ENCODE data around the gene ENTR1.

Gene ENTR1

GRCh38 chr9:136443687-136444086 lies 33.3 kb upstream of the ENTR1 start:
- WGBS = 93% methylated on average over 7 of the region's 7 CpGs

DNA sequence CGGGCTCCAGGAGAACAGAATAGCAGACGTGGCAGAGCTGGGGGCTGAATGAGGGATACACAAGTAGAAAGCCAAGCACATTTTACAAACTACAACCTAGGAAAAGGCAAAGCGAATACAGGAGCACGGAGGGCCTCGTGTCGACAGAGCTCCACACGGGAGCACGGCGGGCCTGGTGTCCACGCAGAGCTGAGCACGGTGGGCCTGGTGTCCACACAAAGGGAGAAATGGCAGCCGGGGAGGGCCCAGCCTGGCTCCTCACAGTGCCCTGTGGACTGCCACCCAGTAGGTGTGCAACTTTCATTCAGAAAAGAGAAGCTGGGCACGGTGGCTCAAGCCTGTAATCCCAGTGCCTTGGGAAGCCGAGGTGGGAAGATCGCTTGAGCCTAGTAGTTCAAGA lies 32.7 kb upstream of the ENTR1 start:
- no peak overlapping the region for H3K27ac ChIP-seq (ENCODE audit: low read length, poor library complexity, severe bottlenecking)
- H3K23ac ChIP-seq (ENCODE audit: low read length in 2 of 2) = no peak overlapping the region
- no peak overlapping the region for H3K18ac ChIP-seq (ENCODE audit: low read depth in 1 of 2, low read length in 2 of 2)
- no peak for DNase-seq
- no peak overlapping the region for H2AK5ac ChIP-seq (ENCODE audit: low read length, severe bottlenecking)
- peaks cover 25% of the 10 kb centered on the region for H3K4me1 ChIP-seq (ENCODE audit: control insufficient read depth, insufficient read depth, low read depth, low read length)
- H3K4me2 ChIP-seq (ENCODE audit: low read length, poor library complexity, severe bottlenecking) = no peak overlapping the region
- no peaks in the 10 kb centered on the region for H3K9me3 ChIP-seq (ENCODE audit: control insufficient read depth, low read length)
- H2BK5ac ChIP-seq (ENCODE audit: low read depth, low read length, poor library complexity, severe bottlenecking) = no peak overlapping the region
- no peak overlapping the region for H2BK120ac ChIP-seq (ENCODE audit: low read depth, low read length)
- H2AFZ ChIP-seq (ENCODE audit: low read depth, low read length) = no peak overlapping the region
- no peak overlapping the region for H4K91ac ChIP-seq (ENCODE audit: low read length)
- peaks cover 35% of the 10 kb centered on the region for H3K79me1 ChIP-seq (replicated peaks; ENCODE audit: low read length, poor library complexity, severe bottlenecking)
- no peak overlapping the region for H2BK15ac ChIP-seq (ENCODE audit: low read depth, poor library complexity, severe bottlenecking)
- no peak overlapping the region for H3K14ac ChIP-seq (ENCODE audit: low read length in 2 of 2)
- peaks cover 75 to 81% of the 10 kb centered on the region in 2 experiments for H3K36me3 ChIP-seq (ENCODE audit: control insufficient read depth in 1 of 2, insufficient read depth in 2 of 2, low read depth in 1 of 2, low read length in 2 of 2)
- no peak overlapping the region for H2BK12ac ChIP-seq (ENCODE audit: low read length in 2 of 2)
- H4K8ac ChIP-seq (ENCODE audit: low read length) = no peak overlapping the region
- no peak overlapping the region for H3K9ac ChIP-seq (ENCODE audit: low read length)
- no peak overlapping the region for H3K4me3 ChIP-seq (ENCODE audit: insufficient read depth in 1 of 2, low read depth in 1 of 2, low read length in 2 of 2)
- WGBS = 94% methylated on average over 13 of the region's 15 CpGs
- no peaks in the 10 kb centered on the region for H3K27me3 ChIP-seq (ENCODE audit: control insufficient read depth in 1 of 2, insufficient read depth in 1 of 2, low read length in 2 of 2)
- H3K4ac ChIP-seq (ENCODE audit: low read depth in 1 of 2, low read length in 2 of 2) = no peak overlapping the region

More at GRCh38 chr9:136443687-136444086, 33.3 kb upstream of the ENTR1 start:
- Histone ChIP-seq H4K91ac (ENCODE audit: low read length) (no peak overlapping the region), H3K23ac (ENCODE audit: low read length in 2 of 2) (no peak overlapping the region), H3K27ac (ENCODE audit: low read length, poor library complexity, severe bottlenecking) (no peak overlapping the region), H3K18ac (ENCODE audit: low read depth in 1 of 2, low read length in 2 of 2) (no peak overlapping the region), H3K79me1 (replicated peaks; ENCODE audit: low read length, poor library complexity, severe bottlenecking) (peaks cover 35% of the 10 kb centered on the region), H3K4me3 (ENCODE audit: insufficient read depth in 1 of 2, low read depth in 1 of 2, low read length in 2 of 2) (no peak overlapping the region), H3K9me3 (ENCODE audit: control insufficient read depth, low read length) (no peaks in the 10 kb centered on the region), H3K4me1 (ENCODE audit: control insufficient read depth, insufficient read depth, low read depth, low read length) (peaks cover 19% of the 10 kb centered on the region), H2BK12ac (ENCODE audit: low read length in 2 of 2) (no peak overlapping the region), H2BK15ac (ENCODE audit: low read depth, poor library complexity, severe bottlenecking) (no peak overlapping the region), H2AFZ (ENCODE audit: low read depth, low read length) (no peak overlapping the region), H3K4ac (ENCODE audit: low read depth in 1 of 2, low read length in 2 of 2) (no peak overlapping the region), H3K4me2 (ENCODE audit: low read length, poor library complexity, severe bottlenecking) (no peak overlapping the region), H3K14ac (ENCODE audit: low read length in 2 of 2) (no peak overlapping the region), H2BK5ac (ENCODE audit: low read depth, low read length, poor library complexity, severe bottlenecking) (no peak overlapping the region), H3K36me3 (ENCODE audit: control insufficient read depth in 1 of 2, insufficient read depth in 2 of 2, low read depth in 1 of 2, low read length in 2 of 2) (peaks cover 81 to 87% of the 10 kb centered on the region in 2 experiments), H4K8ac (ENCODE audit: low read length) (no peak overlapping the region), H3K27me3 (ENCODE audit: control insufficient read depth in 1 of 2, insufficient read depth in 1 of 2, low read length in 2 of 2) (no peaks in the 10 kb centered on the region), H2BK120ac (ENCODE audit: low read depth, low read length) (no peak overlapping the region), H2AK5ac (ENCODE audit: low read length, severe bottlenecking) (no peak overlapping the region), H3K9ac (ENCODE audit: low read length) (no peak overlapping the region)
- no peak for DNase-seq

GRCh38 chr9:136442265-136442664 lies 31.9 kb upstream of the ENTR1 start:
- H2AFZ ChIP-seq (ENCODE audit: low read depth, low read length) = no peak overlapping the region
- no peak overlapping the region for H3K18ac ChIP-seq (ENCODE audit: low read depth in 1 of 2, low read length in 2 of 2)
- peaks cover 32% of the 10 kb centered on the region for H3K79me1 ChIP-seq (replicated peaks; ENCODE audit: low read length, poor library complexity, severe bottlenecking)
- 98% methylated on average over 3 of the region's 5 CpGs for WGBS
- H3K23ac ChIP-seq (ENCODE audit: low read length in 2 of 2) = peak overlapping the region in 1 of 2 experiments; percentile 27
- H2BK120ac ChIP-seq (ENCODE audit: low read depth, low read length) = no peak overlapping the region
- no peak overlapping the region for H2AK5ac ChIP-seq (ENCODE audit: low read length, severe bottlenecking)
- H3K9me3 ChIP-seq (ENCODE audit: control insufficient read depth, low read length) = no peaks in the 10 kb centered on the region
- H3K4me3 ChIP-seq (ENCODE audit: insufficient read depth in 1 of 2, low read depth in 1 of 2, low read length in 2 of 2) = no peak overlapping the region
- no peak overlapping the region for H3K27ac ChIP-seq (ENCODE audit: low read length, poor library complexity, severe bottlenecking)
- no peak overlapping the region for H3K4ac ChIP-seq (ENCODE audit: low read depth in 1 of 2, low read length in 2 of 2)
- H2BK5ac ChIP-seq (ENCODE audit: low read depth, low read length, poor library complexity, severe bottlenecking) = no peak overlapping the region
- no peak overlapping the region for H4K91ac ChIP-seq (ENCODE audit: low read length)
- no peak overlapping the region for H3K14ac ChIP-seq (ENCODE audit: low read length in 2 of 2)
- no peak for DNase-seq
- H2BK12ac ChIP-seq (ENCODE audit: low read length in 2 of 2) = no peak overlapping the region
- no peak overlapping the region for H4K8ac ChIP-seq (ENCODE audit: low read length)
- H2BK15ac ChIP-seq (ENCODE audit: low read depth, poor library complexity, severe bottlenecking) = no peak overlapping the region
- peaks cover 33% of the 10 kb centered on the region for H3K4me1 ChIP-seq (ENCODE audit: control insufficient read depth, insufficient read depth, low read depth, low read length)
- H3K9ac ChIP-seq (ENCODE audit: low read length) = no peak overlapping the region
- peaks cover 70 to 73% of the 10 kb centered on the region in 2 experiments for H3K36me3 ChIP-seq (ENCODE audit: control insufficient read depth in 1 of 2, insufficient read depth in 2 of 2, low read depth in 1 of 2, low read length in 2 of 2)
- H3K27me3 ChIP-seq (ENCODE audit: control insufficient read depth in 1 of 2, insufficient read depth in 1 of 2, low read length in 2 of 2) = no peaks in the 10 kb centered on the region
- H3K4me2 ChIP-seq (ENCODE audit: low read length, poor library complexity, severe bottlenecking) = no peak overlapping the region

DNA sequence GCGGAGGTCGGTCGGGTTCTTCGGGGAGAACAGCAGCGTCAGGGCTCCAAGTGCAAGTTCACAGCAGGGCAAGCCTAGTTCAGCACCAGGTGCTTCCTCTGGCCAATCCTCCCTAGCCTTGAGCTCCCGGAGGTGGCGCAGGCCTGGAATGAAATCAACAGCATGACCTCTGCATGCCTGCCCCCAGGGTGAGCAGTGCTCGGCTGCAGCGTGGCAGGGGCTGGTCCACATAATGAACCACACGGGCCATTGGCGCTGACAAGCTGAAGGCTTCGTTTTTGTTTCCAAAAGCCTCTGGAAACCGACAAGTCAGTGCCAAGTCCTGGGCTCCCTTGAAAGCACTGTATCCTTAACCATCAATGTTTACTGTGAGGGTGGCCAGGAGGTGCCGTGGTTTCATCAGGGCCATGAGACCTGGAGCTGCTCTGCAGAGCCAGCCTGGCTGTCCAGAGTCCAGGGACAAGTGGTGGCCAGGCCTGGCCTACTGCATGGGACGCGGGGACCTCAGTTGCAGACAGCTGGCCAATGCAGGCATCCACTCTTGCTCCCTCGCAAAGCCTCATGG lies 31.3 kb upstream of the ENTR1 start:
- H3K18ac ChIP-seq (ENCODE audit: low read depth in 1 of 2, low read length in 2 of 2) = no peak overlapping the region
- no peak overlapping the region for H3K23ac ChIP-seq (ENCODE audit: low read length in 2 of 2)
- H3K9ac ChIP-seq (ENCODE audit: low read length) = no peak overlapping the region
- 93% methylated on average over 17 of the region's 17 CpGs for WGBS
- no peak overlapping the region for H4K8ac ChIP-seq (ENCODE audit: low read length)
- DNase-seq = no peak
- H3K14ac ChIP-seq (ENCODE audit: low read length in 2 of 2) = no peak overlapping the region
- no peak overlapping the region for H4K91ac ChIP-seq (ENCODE audit: low read length)
- no peak overlapping the region for H3K4me2 ChIP-seq (ENCODE audit: low read length, poor library complexity, severe bottlenecking)
- H3K4me1 ChIP-seq (ENCODE audit: control insufficient read depth, insufficient read depth, low read depth, low read length) = peaks cover 36% of the 10 kb centered on the region
- peaks cover 68% of the 10 kb centered on the region in 2 experiments for H3K36me3 ChIP-seq (ENCODE audit: control insufficient read depth in 1 of 2, insufficient read depth in 2 of 2, low read depth in 1 of 2, low read length in 2 of 2)
- no peak overlapping the region for H2AK5ac ChIP-seq (ENCODE audit: low read length, severe bottlenecking)
- H3K4ac ChIP-seq (ENCODE audit: low read depth in 1 of 2, low read length in 2 of 2) = no peak overlapping the region
- no peak overlapping the region for H2BK12ac ChIP-seq (ENCODE audit: low read length in 2 of 2)
- H3K27me3 ChIP-seq (ENCODE audit: control insufficient read depth in 1 of 2, insufficient read depth in 1 of 2, low read length in 2 of 2) = no peaks in the 10 kb centered on the region
- no peak overlapping the region for H3K27ac ChIP-seq (ENCODE audit: low read length, poor library complexity, severe bottlenecking)
- H3K4me3 ChIP-seq (ENCODE audit: insufficient read depth in 1 of 2, low read depth in 1 of 2, low read length in 2 of 2) = no peak overlapping the region
- H2BK120ac ChIP-seq (ENCODE audit: low read depth, low read length) = no peak overlapping the region
- no peaks in the 10 kb centered on the region for H3K9me3 ChIP-seq (ENCODE audit: control insufficient read depth, low read length)
- H2BK5ac ChIP-seq (ENCODE audit: low read depth, low read length, poor library complexity, severe bottlenecking) = no peak overlapping the region
- no peak overlapping the region for H2BK15ac ChIP-seq (ENCODE audit: low read depth, poor library complexity, severe bottlenecking)
- H2AFZ ChIP-seq (ENCODE audit: low read depth, low read length) = no peak overlapping the region
- peaks cover 31% of the 10 kb centered on the region for H3K79me1 ChIP-seq (replicated peaks; ENCODE audit: low read length, poor library complexity, severe bottlenecking)
